Measurements from ENCODE around the gene TCERG1L. TPM values are rescaled to one million over a fixed set of nuclear protein-coding genes. Genes with fewer than 3 reads are reported as not detected.

The TCERG1L gene
- total RNA-seq, 4 donors from 2014 or later = 0.24 TPM; not detected in 3

- ATAC-seq (ENCODE audit: low FRiP score) = no peak
- DNase-seq (ENCODE audit: low spot score) = no peak
- TF ChIP-seq CTCF (IDR thresholded peaks at IDR 0.05) = no peak
Measured at GRCh38 chr10:131161087-131161486, 150.4 kb downstream of the TCERG1L start.

GRCh38 chr10:131160219-131160875 lies 151.2 kb downstream of the TCERG1L start:
- no peak for TF ChIP-seq CTCF (IDR thresholded peaks at IDR 0.05)
- ATAC-seq (ENCODE audit: low FRiP score) (no peak), DNase-seq (ENCODE audit: low spot score) (no peak)

- no peak for TF ChIP-seq CTCF (IDR thresholded peaks at IDR 0.05)
- ATAC-seq (ENCODE audit: low FRiP score) (no peak), DNase-seq (ENCODE audit: low spot score) (no peak)
Measured at GRCh38 chr10:131159771-131160170, 151.8 kb downstream of the TCERG1L start.

- no peak for ATAC-seq (ENCODE audit: low FRiP score)
- no peak for TF ChIP-seq CTCF (IDR thresholded peaks at IDR 0.05)
- DNase-seq (ENCODE audit: low spot score) = no peak
Measured at GRCh38 chr10:131158695-131159094, 152.8 kb downstream of the TCERG1L start.

- no peak for ATAC-seq (ENCODE audit: low FRiP score)
- DNase-seq (ENCODE audit: low spot score) = no peak
- TF ChIP-seq CTCF (IDR thresholded peaks at IDR 0.05) = no peak
Measured at GRCh38 chr10:131157899-131158298, 153.6 kb downstream of the TCERG1L start.

GRCh38 chr10:131155876-131156230 lies 155.7 kb downstream of the TCERG1L start:
- no peak for ATAC-seq (ENCODE audit: low FRiP score)
- no peak for TF ChIP-seq CTCF (IDR thresholded peaks at IDR 0.05)
- no peak for DNase-seq (ENCODE audit: low spot score)

GRCh38 chr10:131155218-131155875 lies 156.2 kb downstream of the TCERG1L start:
- no peak for DNase-seq (ENCODE audit: low spot score)

More at GRCh38 chr10:131155218-131155875, 156.2 kb downstream of the TCERG1L start:
- ATAC-seq (ENCODE audit: low FRiP score) = no peak
- no peak for TF ChIP-seq CTCF (IDR thresholded peaks at IDR 0.05)
